Ectodermal cell (in vitro differentiated cells): ENCODE results near the gene MYD88.
"Not testable (repeated sequence)": the region's sequence is repeated elsewhere in the genome, so short reads cannot be mapped to it uniquely, and the experiment has no call there.

Source experiments
- H3K27ac ChIP-seq: 2 replicates; pipeline ENCODE4 v1.7.0; 2013; ENCODE audit warnings: mild to moderate bottlenecking, low read depth, low read length; ENCODE audit not compliant: insufficient read depth, poor library complexity, severe bottlenecking
- H3K27me3 ChIP-seq: 2 replicates; pipeline ENCODE4 v1.7.0; 2013; ENCODE audit warnings: mild to moderate bottlenecking, low read length; ENCODE audit not compliant: insufficient read depth, control insufficient read depth, poor library complexity, severe bottlenecking
- H3K36me3 ChIP-seq: one replicate; pipeline ENCODE4 v1.7.0; 2013; ENCODE audit warnings: low read length; ENCODE audit not compliant: control insufficient read depth, insufficient read depth
- H3K4me1 ChIP-seq: one replicate; pipeline ENCODE4 v1.7.0; 2013; ENCODE audit warnings: low read length; ENCODE audit not compliant: control insufficient read depth, insufficient read depth
- H3K4me3 ChIP-seq: 2 replicates; pipeline ENCODE4 v1.7.0; 2013; ENCODE audit warnings: low read depth, low read length, control low read depth; ENCODE audit not compliant: insufficient read depth
- H3K9me3 ChIP-seq: 2 replicates; pipeline ENCODE4 v1.7.0; 2013; ENCODE audit warnings: mild to moderate bottlenecking, low read length, moderate library complexity; ENCODE audit not compliant: control insufficient read depth
- WGBS, 2 experiments: methylation state at CpG; one replicate each; pipeline ENCODE4 v1.1.7; 2013; ENCODE audit warnings: missing lambda C conversion rate in 2 of 2; 5-methylcytosine and 5-hydroxymethylcytosine counted together

The MYD88 gene

DNA sequence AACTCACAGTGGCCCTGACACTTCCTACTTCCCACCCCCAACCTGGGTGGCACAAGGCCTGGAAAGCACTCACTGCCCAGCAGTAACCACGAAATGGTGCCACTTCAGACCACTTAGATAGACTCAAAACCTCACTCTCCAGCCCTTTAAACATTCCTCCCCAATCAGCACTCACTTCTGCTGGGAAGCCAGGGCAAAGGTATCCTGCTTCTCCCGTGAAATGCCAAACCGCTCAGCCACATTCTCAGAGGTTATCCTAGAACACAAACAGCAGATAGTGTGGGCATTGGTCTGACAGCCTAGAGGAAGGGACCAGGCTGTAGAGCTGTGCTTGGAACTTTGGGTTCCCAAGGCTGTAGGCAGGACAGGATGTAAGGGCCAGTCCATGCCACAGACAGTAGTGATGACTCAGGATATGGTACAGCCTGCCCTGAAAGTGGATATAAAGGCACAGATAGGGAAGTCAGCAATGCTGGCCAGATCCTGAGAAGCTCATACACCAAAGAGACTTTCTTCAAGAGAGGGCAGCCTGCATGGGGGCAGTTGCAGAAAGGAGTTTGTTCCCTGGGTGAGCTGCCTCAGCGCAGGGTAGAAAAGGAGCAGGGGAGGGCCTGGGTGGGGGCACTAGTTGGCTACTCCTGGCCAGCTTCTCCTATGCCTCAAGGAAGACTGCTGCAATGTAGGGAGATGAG, 10.7 kb upstream of the MYD88 start:
- no peaks in the 10 kb centered on the region for H3K9me3 ChIP-seq
- no peak overlapping the region for H3K4me3 ChIP-seq
- 90 to 97% methylated on average over 4 of the region's 4 CpGs for WGBS, 2 experiments
- H3K27ac ChIP-seq = no peak overlapping the region
- no peaks in the 10 kb centered on the region for H3K27me3 ChIP-seq
- no peaks in the 10 kb centered on the region for H3K4me1 ChIP-seq
- H3K36me3 ChIP-seq = peaks cover 20% of the 10 kb centered on the region

DNA sequence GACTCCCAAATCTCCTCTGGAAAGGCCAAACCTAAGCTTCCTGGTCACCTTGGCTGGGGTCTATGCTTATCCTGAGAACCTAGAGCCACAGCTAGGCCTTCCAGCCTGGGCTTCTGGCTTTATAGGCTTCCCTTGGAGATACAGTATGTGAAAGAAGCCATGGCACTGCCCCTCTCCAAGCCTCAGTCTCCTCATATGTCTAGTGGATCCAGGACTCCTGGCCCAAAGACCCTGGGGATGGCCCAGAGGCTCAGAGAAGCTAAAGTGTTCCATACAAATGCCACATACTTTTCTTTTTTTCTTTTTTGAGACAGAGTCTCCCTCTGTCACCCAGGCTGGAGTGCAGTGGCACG, 10.2 kb upstream of the MYD88 start:
- 91 to 96% methylated on average over 1 of the region's 1 CpG for WGBS, 2 experiments
- Histone ChIP-seq H3K9me3 (no peaks in the 10 kb centered on the region), H3K27ac (no peak overlapping the region), H3K4me1 (no peaks in the 10 kb centered on the region), H3K4me3 (no peak overlapping the region), H3K27me3 (no peaks in the 10 kb centered on the region), H3K36me3 (peaks cover 20% of the 10 kb centered on the region)

DNA sequence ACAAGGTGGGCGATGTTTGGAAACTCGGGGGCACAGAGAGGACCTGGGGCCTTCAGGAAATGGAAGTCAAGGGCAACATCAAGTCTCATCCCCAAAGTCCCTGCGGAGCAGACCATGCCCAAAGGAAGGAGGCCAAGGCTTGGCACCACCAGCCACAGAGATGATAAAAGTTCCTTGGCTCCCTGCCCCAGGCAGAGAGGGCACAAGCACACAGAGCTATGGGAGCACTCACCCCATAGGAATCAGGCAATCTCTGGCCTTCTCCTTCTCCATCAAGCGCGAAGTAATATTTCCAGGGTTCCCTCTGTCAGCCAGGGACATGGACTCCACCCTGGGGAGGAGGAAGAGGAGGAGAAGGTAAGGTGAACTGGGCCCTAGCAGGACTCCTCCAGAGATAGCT, 9.4 kb upstream of the MYD88 start:
- H3K4me1 ChIP-seq = no peaks in the 10 kb centered on the region
- no peak overlapping the region for H3K4me3 ChIP-seq
- no peaks in the 10 kb centered on the region for H3K9me3 ChIP-seq
- no peak overlapping the region for H3K27ac ChIP-seq
- peaks cover 20% of the 10 kb centered on the region for H3K36me3 ChIP-seq
- 95 to 96% methylated on average over 5 of the region's 5 CpGs for WGBS, 2 experiments
- H3K27me3 ChIP-seq = no peaks in the 10 kb centered on the region

DNA sequence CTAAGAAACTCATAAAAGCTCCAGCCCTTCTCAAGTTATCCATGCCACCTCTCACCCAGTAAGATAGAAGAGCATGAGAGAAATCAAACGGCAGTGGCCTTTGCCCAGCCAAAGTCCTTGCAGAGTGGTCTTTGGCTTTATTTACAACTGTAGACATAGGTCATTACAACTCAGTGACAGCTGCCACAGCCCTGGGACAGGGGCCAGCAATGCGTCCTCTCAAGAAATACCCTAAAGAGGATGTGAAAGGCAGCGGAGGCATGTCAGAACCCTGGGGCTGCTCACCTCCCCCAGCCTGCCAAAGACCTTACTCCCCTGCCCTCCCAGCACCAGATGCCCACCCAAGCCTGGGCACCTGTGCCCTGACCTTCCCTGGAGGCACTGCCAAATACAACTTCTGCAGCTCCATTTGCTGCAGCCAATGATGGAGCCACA, 7.8 kb upstream of the MYD88 start:
- H3K36me3 ChIP-seq = peaks cover 20% of the 10 kb centered on the region
- H3K4me3 ChIP-seq = no peak overlapping the region
- no peaks in the 10 kb centered on the region for H3K27me3 ChIP-seq
- no peaks in the 10 kb centered on the region for H3K4me1 ChIP-seq
- no peaks in the 10 kb centered on the region for H3K9me3 ChIP-seq
- WGBS, 2 experiments = 93 to 98% methylated on average over 3 of the region's 3 CpGs
- H3K27ac ChIP-seq = no peak overlapping the region

DNA sequence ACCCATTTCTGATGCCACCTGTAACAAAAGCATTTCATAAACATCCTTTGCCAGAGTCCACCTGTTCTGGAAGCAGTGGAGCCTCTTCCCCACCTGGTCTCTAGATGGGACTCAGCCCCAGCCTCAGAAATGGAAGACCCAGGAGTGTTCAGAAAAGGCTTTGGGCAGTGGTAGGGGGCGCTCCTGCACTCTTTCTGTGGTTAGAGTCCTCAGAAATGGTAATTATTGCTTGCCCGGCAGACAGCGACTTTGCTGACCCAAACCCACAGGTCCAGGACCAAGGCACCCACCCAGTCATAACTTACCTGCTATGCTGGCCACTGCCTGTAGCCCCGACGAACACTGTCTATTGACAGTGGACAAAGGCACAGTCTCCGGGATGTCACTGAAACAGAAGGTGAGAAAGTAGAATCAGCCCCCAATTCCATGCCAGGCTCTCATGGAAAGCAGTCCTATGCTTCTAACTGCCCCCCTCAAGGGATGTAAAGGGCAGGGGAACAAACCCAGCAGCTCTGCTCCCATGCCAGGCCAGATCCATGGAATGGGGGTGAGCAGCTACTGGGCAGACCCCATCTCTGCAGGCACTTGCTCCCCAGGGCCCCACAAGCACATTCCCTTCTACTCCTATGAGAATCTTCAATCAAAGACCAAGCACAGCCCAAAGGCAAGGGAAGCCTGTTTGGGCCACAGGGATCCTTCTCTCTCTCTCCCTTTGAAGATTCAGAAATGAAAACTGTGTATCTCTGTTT, 6.7 kb upstream of the MYD88 start:
- H3K27ac ChIP-seq = no peak overlapping the region
- 56% methylated on average over 6 of the region's 6 CpGs for WGBS, 2 experiments
- H3K27me3 ChIP-seq = no peaks in the 10 kb centered on the region
- H3K4me3 ChIP-seq = no peak overlapping the region
- no peaks in the 10 kb centered on the region for H3K4me1 ChIP-seq
- peaks cover 20% of the 10 kb centered on the region for H3K36me3 ChIP-seq
- no peaks in the 10 kb centered on the region for H3K9me3 ChIP-seq

DNA sequence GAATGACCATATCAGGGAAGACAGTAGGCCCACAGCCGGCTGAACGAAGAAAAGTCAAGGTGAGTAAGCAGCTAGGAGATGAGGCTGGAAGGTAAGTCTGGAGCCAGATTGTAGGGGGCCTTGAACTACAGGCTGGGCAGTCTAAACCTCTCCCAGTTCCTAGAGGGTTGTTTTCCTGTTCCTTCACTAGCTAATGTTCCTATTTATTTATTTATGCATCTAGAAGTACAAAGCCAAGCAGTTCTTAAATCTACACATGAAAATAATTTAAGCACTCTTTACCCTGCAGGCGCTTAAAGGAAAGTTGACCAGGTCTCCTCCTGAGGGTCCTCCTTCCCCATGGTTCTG, 5.3 kb upstream of the MYD88 start:
- peaks cover 5% of the 10 kb centered on the region for H3K4me1 ChIP-seq
- H3K27me3 ChIP-seq = no peaks in the 10 kb centered on the region
- H3K36me3 ChIP-seq = peaks cover 15% of the 10 kb centered on the region
- no peak overlapping the region for H3K27ac ChIP-seq
- no peaks in the 10 kb centered on the region for H3K9me3 ChIP-seq
- WGBS, 2 experiments = 94 to 97% methylated on average over 3 of the region's 3 CpGs
- H3K4me3 ChIP-seq = no peak overlapping the region

DNA sequence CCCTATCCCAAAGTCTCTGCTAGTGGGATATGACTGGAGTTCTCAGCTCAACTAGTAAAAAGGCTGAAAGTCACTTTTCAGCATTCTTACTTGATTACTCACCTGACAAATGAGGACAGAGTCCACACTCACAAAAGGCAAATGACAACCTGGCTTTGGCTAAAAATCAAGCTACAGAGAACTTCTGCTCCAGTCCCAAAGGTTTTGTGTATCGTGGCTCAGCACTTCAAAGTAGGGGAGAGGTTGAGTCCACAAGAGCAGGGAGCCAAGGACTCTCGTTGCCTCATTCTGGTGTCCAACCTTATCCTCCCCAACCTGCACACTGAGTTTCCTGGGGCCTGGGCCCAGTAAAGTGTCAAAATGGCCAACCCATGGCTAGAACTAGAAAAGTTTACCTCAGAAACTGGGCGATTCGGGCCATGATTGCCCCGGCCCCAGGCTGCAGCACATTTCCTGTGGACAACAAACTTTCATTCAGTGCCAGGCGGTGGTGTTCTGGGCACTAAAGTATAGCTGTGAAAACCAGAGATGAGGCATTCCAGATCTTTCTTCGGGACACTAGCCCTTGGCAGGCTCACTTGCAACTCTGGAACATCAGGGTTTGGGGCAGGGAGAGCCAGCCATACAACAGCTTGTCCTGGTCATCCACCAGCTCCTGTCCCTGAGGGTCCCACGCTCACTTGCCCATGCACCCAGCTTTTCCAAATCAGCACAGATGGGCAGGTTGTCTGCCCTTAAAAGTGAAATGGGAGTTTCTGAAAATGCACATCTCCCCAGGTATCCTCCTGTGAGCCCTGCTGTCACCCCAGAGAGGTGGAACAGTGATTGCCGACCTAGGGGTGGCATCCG, 4.7 kb upstream of the MYD88 start:
- Histone ChIP-seq H3K4me1 (peaks cover 5% of the 10 kb centered on the region), H3K4me3 (no peak overlapping the region), H3K36me3 (peaks cover 14% of the 10 kb centered on the region), H3K27me3 (peaks cover 3% of the 10 kb centered on the region), H3K9me3 (no peaks in the 10 kb centered on the region), H3K27ac (no peak overlapping the region)
- WGBS, 2 experiments = 94 to 96% methylated on average over 10 of the region's 10 CpGs

DNA sequence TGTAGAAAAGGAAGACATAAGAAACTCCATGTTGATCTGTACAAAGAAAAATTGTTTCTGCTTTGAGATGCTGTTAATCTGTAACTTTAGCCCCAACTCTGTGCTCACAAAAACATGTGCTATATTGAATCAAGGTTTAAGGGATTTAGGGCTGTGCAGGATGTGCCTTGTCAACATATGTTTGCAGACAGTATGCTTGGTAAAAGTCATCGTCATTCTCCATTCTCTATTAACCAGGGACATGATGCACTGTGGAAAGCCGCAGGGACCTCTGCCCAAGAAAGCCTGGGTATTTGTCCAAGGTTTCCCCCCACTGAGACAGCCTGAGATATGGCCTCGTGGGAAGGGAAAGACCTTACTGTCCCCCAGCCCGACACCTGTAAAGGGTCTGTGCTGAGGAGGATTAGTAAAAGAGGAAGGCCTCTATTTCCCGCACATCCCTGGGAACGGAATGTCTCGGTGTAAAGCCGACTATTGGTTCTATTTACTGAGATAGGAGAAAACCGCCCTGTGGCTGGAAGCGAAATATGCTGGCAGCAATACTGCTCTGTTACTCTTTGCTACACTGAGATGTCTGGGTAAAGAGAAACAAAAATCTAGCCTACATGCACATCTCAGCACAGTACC, 3.8 kb upstream of the MYD88 start:
- not testable (repeated sequence) for H3K4me1 ChIP-seq, H3K4me3 ChIP-seq, H3K27ac ChIP-seq, H3K36me3 ChIP-seq, H3K9me3 ChIP-seq
- H3K27me3 ChIP-seq = peaks cover 11% of the 10 kb centered on the region
- 94 to 96% methylated on average over 10 of the region's 10 CpGs for WGBS, 2 experiments

DNA sequence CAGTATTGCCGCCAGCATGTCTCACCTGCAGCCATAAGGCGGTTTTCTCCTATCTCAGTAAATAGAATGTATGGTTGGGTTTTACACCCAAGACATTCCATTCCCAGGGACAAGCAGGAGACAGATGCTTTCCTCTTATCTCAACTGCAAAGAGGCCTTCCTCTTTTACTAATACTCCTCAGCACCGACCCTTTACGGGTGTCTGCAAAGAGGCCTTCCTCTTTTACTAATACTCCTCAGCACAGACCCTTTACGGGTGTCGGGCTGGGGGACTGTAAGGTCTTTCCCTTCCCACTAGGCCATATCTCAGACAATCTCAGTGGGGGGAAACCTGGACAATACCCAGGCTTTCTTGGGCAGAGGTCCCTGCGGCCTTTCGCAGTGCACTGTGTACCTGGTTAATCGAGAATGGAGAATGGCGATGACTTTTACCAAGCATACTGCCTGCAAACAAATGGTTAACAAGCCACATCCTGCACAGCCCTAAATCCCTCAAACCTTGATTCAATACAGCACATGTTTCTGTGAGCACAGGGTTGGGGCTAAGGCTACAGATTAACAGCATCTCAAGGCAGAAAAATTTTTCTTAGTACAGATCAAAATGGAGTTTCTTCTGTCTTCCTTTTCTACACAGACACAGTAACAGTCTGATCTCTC, 2.7 kb upstream of the MYD88 start:
- 89% methylated on average over 10 of the region's 10 CpGs for WGBS, 2 experiments
- peaks cover 11% of the 10 kb centered on the region for H3K4me1 ChIP-seq
- not testable (repeated sequence) for H3K9me3 ChIP-seq, H3K36me3 ChIP-seq, H3K27ac ChIP-seq
- peaks cover 12% of the 10 kb centered on the region for H3K27me3 ChIP-seq
- peak overlapping the region; percentile 78 for H3K4me3 ChIP-seq
